ENCODE data around the gene MALRD1. TPM values are rescaled to one million over a fixed set of nuclear protein-coding genes. Genes with fewer than 3 reads are reported as not detected.

Gene MALRD1
- total and polyA plus RNA-seq, 2 of the 8 experiments (the other 6 are each of a cell fraction or from before 2014, with no cell fraction given): 0.32 to 0.35 TPM

DNA sequence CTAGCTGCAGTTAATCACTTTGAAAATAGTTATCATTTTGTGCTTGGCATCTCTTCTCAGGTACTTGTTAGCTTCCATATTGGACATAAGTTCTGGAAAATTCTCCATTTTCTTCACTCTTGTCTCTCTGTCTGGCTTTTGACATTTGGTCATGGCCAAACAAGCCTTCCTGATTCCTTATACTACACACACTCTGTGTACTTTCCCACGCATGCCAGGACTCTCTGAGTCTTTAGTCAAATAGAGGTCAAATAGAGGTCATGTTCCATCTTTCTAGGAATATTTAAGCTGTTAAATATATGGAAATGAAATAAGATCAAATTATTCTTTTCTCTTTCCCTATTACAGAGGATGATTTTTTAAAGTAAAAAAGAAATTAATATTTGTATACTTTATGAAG is 532.1 kb downstream of the MALRD1 start:
- Histone ChIP-seq H3K14ac (ENCODE audit: insufficient read length) (no peak overlapping the region), H3K4ac (replicated peaks; ENCODE audit: insufficient read length, low read depth, low read length) (no peak overlapping the region), H2AFZ (ENCODE audit: low read length) (no peak overlapping the region), H2BK5ac (ENCODE audit: low read depth, low read length) (no peak overlapping the region), H3K23ac (ENCODE audit: insufficient read length) (no peak overlapping the region), H3K9me3 (ENCODE audit: insufficient read depth in 2 of 2, low read depth in 1 of 2, low read length in 1 of 2) (no peaks in the 10 kb centered on the region), H3K18ac (ENCODE audit: extremely low read depth, low read length) (no peak overlapping the region), H3K27me3 (replicated peaks in 1 of 4; ENCODE audit: control insufficient read depth in 3 of 4, extremely low read depth in 1 of 4, insufficient read depth in 3 of 4, low read length in 3 of 4) (peaks cover 0 to 1% (median 0%) of the 10 kb centered on the region in 4 experiments; a peak in 1 of 7 replicates), H2AK5ac (ENCODE audit: low read depth, low read length) (no peak overlapping the region), H3K79me1 (ENCODE audit: low read depth, low read length) (no peaks in the 10 kb centered on the region), H3K4me3 (ENCODE audit: extremely low read depth in 1 of 4, insufficient read depth in 2 of 4, low read depth in 3 of 4, low read length in 4 of 4) (no peak overlapping the region), H4K8ac (ENCODE audit: extremely low read depth, insufficient read depth, low read length) (no peak overlapping the region), H4K5ac (ENCODE audit: insufficient read length, low read depth, low read length) (no peak overlapping the region), H3K9ac (replicated peaks in 1 of 4; ENCODE audit: extremely low read depth in 1 of 4, low read depth in 3 of 4, low read length in 3 of 4) (no peak overlapping the region), H2BK20ac (ENCODE audit: low read length) (no peak overlapping the region), H2BK120ac (replicated peaks; ENCODE audit: low read depth, low read length) (no peak overlapping the region), H3K4me1 (replicated peaks in 1 of 4; ENCODE audit: control insufficient read depth in 3 of 4, insufficient read depth in 4 of 4, low read length in 3 of 4) (no peaks in the 10 kb centered on the region), H3K79me2 (ENCODE audit: control insufficient read depth in 1 of 2, insufficient read depth in 2 of 2, low read length in 2 of 2) (no peaks in the 10 kb centered on the region), H2BK15ac (ENCODE audit: low read length) (no peak overlapping the region), H3K56ac (replicated peaks; ENCODE audit: insufficient read length, low read depth, low read length) (no peak overlapping the region), H4K20me1 (replicated peaks in 1 of 2; ENCODE audit: control insufficient read depth in 1 of 2, insufficient read depth in 2 of 2, low read length in 2 of 2) (no peaks in the 10 kb centered on the region), H2BK12ac (ENCODE audit: low read depth, low read length) (no peak overlapping the region), H4K91ac (replicated peaks; ENCODE audit: insufficient read length, low read length) (no peak overlapping the region), H3K27ac (ENCODE audit: low read depth, low read length) (no peak overlapping the region), H3K23me2 (ENCODE audit: low read depth, low read length) (no peaks in the 10 kb centered on the region), H3K36me3 (ENCODE audit: control insufficient read depth in 2 of 4, insufficient read depth in 4 of 4, low read length in 3 of 4) (no peaks in the 10 kb centered on the region), H3K4me2 (ENCODE audit: insufficient read depth in 1 of 2, low read depth in 2 of 2, low read length in 2 of 2) (no peak overlapping the region)
- POLR2A ChIA-PET (ENCODE audit: partially characterized antibody): no interaction called here
- no peak for DNase-seq (ENCODE audit: low read depth in 1 of 2, low spot score in 2 of 2)
- FAIRE-seq: no peak
- CTCF ChIA-PET (ENCODE audit: partially characterized antibody): interaction anchor here (1.6 kb wide), 1 partner anchor 48 kb away, joined by 5 read pairs; no protein-coding TSS in a partner anchor
- TF ChIP-seq SIX5 (IDR thresholded peaks at IDR 0.05; ENCODE audit: low read depth, low read length) (no peak), ASH2L (IDR thresholded peaks at IDR 0.05; ENCODE audit: low read length) (no peak), KDM4A (IDR thresholded peaks at IDR 0.05; ENCODE audit: low read depth, low read length, severe bottlenecking) (no peak), EGR1 (IDR thresholded peaks at IDR 0.05; ENCODE audit: borderline replicate concordance, low read depth, low read length) (no peak), HDAC6 (IDR thresholded peaks at IDR 0.05; ENCODE audit: low read depth, low read length) (no peak)
- TF ChIP-seq, protein P1, sequence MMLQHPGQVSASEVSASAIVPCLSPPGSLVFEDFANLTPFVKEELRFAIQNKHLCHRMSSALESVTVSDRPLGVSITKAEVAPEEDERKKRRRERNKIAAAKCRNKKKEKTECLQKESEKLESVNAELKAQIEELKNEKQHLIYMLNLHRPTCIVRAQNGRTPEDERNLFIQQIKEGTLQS (IDR thresholded peaks at IDR 0.05; ENCODE audit: insufficient read depth, low read depth, low read length): no peak
- WGBS, 2 experiments (ENCODE audit: extremely low coverage in 1 of 2, insufficient coverage in 1 of 2, insufficient read length in 1 of 2, insufficient replicate concordance in 2 of 2, low coverage in 1 of 2, low lambda C conversion rate in 2 of 2, missing lambda C conversion rate in 1 of 2): 88% methylated on average over 1 of the region's 1 CpG; no CpG with 5 or more reads in 1 of the 2 experiments
